ENCODE results near the gene RAET1G.
"Not testable (repeated sequence)": the region's sequence is repeated elsewhere in the genome, so short reads cannot be mapped to it uniquely, and the experiment has no call there.

The RAET1G gene

GRCh38 chr6:149922642-149923326, at the start of gene RAET1G:
RAET1G (minus strand) TSS chr6:149923121; CDS start chr6:149923010, 111 bp downstream.
- DNase-seq (ENCODE audit: low read depth) = peak; percentile 97

GRCh38 chr6:149969635-149970034, 46.7 kb upstream of the RAET1G start:
- DNase-seq (ENCODE audit: low read depth) = no peak

GRCh38 chr6:149968909-149969308, 46.0 kb upstream of the RAET1G start:
- not testable (repeated sequence) for DNase-seq (ENCODE audit: low read depth)

- not testable (repeated sequence) for DNase-seq (ENCODE audit: low read depth)
Measured at GRCh38 chr6:149967999-149968398, 45.1 kb upstream of the RAET1G start.

- DNase-seq (ENCODE audit: low read depth) = no peak
Measured at GRCh38 chr6:149967591-149967990, 44.7 kb upstream of the RAET1G start.

- not testable (repeated sequence) for DNase-seq (ENCODE audit: low read depth)
Measured at GRCh38 chr6:149966319-149966718, 43.4 kb upstream of the RAET1G start.

- no peak for DNase-seq (ENCODE audit: low read depth)
Measured at GRCh38 chr6:149965194-149966020, 42.5 kb upstream of the RAET1G start.

GRCh38 chr6:149964308-149965193, 41.6 kb upstream of the RAET1G start:
- DNase-seq (ENCODE audit: low read depth) = peak; percentile 76

GRCh38 chr6:149963462-149964307, 40.8 kb upstream of the RAET1G start, which contains the start of gene ULBP1:
ULBP1 (plus strand) TSS chr6:149963943; CDS start chr6:149964050, 107 bp downstream.
- DNase-seq (ENCODE audit: low read depth) = peak; percentile 67

- no peak for DNase-seq (ENCODE audit: low read depth)
Measured at GRCh38 chr6:149963212-149963461, 40.2 kb upstream of the RAET1G start.

- peak; percentile 45 for DNase-seq (ENCODE audit: low read depth)
Measured at GRCh38 chr6:149962461-149963211, 39.7 kb upstream of the RAET1G start.

GRCh38 chr6:149961728-149962425, 39.0 kb upstream of the RAET1G start:
- DNase-seq (ENCODE audit: low read depth) = no peak

- no peak for DNase-seq (ENCODE audit: low read depth)
Measured at GRCh38 chr6:149960488-149960887, 37.6 kb upstream of the RAET1G start.

GRCh38 chr6:149959806-149960205, 36.9 kb upstream of the RAET1G start:
- not testable (repeated sequence) for DNase-seq (ENCODE audit: low read depth)

- not testable (repeated sequence) for DNase-seq (ENCODE audit: low read depth)
Measured at GRCh38 chr6:149958124-149958523, 35.2 kb upstream of the RAET1G start.

GRCh38 chr6:149955654-149956317, 32.9 kb upstream of the RAET1G start:
- not testable (repeated sequence) for DNase-seq (ENCODE audit: low read depth)

GRCh38 chr6:149954984-149955653, 32.2 kb upstream of the RAET1G start:
- DNase-seq (ENCODE audit: low read depth) = not testable (repeated sequence)

GRCh38 chr6:149954328-149954983, 31.5 kb upstream of the RAET1G start:
- DNase-seq (ENCODE audit: low read depth) = not testable (repeated sequence)
